G401 (cell line): ENCODE measurements around the gene PRLH. TPM values are rescaled to one million over a fixed set of nuclear protein-coding genes. Genes with fewer than 3 reads are reported as not detected.

Experiments
- DNase-seq: peaks from one replicate; pipeline ENCODE4 v3.0.0-alpha.2; 2015; ENCODE audit warnings: low spot score
- in situ Hi-C: cut with HindIII; loops from 2 replicates; pipeline ENCODE4 v1.10.0; 2016; ENCODE audit warnings: low sequenced_read_pairs, mixed read lengths
- total RNA-seq: library from RNA; depleted of rRNA; stranded (reverse); fragments of >200 nt; shearing (Covaris generic); gene quantifications from 2 replicates; pipeline ENCODE4 v1.2.3, GENCODE V29; 2014

Gene PRLH
- total RNA-seq, 1 experiment from 2014 or later = not detected

DNA sequence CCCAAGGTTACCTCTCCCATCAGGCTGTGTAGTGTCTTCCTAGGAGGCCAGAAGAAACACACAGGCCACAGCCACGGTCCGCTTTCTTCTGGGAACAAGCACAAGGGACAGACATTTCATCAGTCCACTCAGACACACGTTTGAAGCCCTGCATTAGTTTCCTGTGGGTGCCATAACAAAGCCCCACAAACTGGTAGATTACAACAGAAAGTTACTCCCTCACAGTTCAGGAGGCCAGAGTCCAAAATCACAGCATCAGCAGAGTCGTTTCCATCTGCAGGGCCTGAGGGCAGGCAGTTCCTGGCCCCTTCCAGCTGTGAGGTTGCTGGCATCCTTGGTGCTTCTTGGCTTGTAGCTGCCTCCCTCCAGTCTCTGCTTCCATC is 8.8 kb upstream of the PRLH start:
- in situ Hi-C loops = no loop called here
- DNase-seq = no peak

- in situ Hi-C loops = no loop called here
These were observed 7.3 kb upstream of the PRLH start for GRCh38 chr2:237558961-237559641.

DNA sequence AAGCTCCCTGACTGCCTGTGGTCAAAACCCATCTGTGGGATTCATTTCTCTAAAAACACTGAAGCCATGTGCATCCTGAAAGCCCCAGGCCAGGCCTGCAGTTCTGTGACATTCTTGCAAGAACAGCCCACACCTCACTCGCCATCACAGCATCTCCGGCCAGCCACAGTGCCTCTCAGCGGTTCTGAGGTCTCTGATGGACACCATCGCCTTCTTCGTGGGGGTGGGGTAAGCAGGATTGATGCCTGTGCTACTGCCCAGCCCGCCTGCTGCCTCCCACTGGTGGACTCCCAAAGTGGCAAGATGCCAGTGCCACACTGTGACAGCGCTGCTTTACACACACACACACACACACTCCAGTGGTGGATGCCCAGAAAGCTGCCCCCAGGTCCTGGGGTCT is 5.2 kb upstream of the PRLH start:
- in situ Hi-C loops = no loop called here
- DNase-seq = no peak

More at GRCh38 chr2:237558961-237559641, 7.3 kb upstream of the PRLH start:
- no peak for DNase-seq

GRCh38 chr2:237563816-237564215 is 2.6 kb upstream of the PRLH start:
- in situ Hi-C loops = no loop called here

GRCh38 chr2:237564526-237565131 is 1.7 kb upstream of the PRLH start:
- no peak for DNase-seq
- in situ Hi-C loops = no loop called here

More at GRCh38 chr2:237563816-237564215, 2.6 kb upstream of the PRLH start:
- DNase-seq = no peak

GRCh38 chr2:237565974-237566373 is 400 bp upstream of the PRLH start:
- DNase-seq = no peak
- in situ Hi-C loops = no loop called here

GRCh38 chr2:237567276-237568029 is 1.1 kb downstream of the PRLH start:
- in situ Hi-C loops = no loop called here
- DNase-seq = peak; percentile 9

DNA sequence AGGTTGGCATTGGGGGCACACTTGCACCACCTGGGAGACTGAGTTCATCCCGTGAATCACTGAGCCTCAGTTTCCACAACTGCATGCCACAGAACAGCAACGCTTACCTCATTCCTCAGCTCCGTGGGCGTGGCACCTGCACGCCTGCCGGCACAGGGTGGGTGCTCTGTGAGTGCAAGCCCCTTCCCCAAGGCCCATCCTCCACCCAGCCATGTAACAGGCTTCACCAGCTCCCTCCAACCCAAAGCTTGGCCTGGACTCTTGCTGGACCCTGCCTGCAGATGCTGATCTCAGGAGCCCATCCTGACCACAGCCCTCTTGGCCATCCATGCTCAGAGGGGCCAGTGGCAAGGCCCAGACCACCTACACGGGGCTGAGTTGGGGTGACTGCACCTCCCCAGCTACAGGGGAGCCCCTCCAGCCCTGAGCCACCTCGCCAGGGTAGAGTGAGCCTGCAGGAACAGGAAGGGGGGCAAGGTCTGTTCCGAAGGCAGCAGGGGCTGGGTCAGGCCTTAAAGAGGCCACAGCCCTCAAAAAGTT is 1.8 kb downstream of the PRLH start:
- in situ Hi-C loops = no loop called here
- no peak for DNase-seq

- no peak for DNase-seq
- in situ Hi-C loops = no loop called here
These were observed 2.7 kb downstream of the PRLH start for GRCh38 chr2:237569041-237569440.

- in situ Hi-C loops = no loop called here
- DNase-seq = no peak
These were observed 3.5 kb downstream of the PRLH start for GRCh38 chr2:237569896-237570295.

DNA sequence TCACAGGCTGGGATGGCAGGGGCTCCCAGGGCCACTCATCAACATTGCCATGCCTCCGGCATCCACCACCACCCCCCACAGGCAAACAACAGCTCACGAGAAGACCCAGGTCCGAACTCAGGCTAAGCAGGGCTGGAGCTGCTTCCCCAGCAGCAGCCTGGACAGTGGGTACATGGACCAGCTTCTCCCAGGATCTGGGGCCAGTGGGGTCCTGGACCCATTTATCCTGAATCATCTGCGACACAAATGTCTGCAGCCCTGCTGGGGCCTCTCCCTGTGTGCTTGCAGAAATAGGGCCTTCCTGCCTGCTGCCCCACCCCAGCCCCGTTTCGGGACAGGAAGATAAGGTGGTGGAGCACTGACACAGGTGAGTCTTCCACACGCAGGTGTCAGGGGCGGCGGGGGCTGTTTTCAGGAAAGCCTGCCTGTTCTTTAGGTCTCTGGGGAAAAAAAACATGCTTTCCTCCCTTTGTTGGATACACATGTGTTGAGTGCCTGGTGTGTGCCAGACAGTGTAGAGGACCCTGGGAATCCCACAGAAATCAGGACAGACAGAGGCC is 4.5 kb downstream of the PRLH start:
- in situ Hi-C loops = no loop called here
- no peak for DNase-seq

DNA sequence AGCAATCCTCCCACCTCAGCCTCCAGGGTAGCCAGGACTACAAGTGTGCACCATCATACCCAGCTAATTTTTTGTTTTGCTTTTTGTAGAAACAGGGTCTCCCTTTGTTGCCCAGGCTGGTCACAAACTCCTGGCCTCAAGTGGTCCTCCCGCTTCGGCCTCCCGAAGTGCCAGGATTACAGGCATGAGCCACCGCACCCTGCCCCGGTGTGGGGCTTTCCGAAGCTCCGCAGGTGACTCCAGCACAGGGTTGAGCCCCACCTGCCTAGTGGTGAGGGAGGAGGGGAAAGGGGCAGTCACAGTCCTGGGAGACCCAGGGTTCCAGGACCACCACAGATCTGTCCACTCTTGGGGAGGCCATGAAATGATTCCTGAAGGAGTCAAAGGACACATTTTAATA is 5.2 kb downstream of the PRLH start:
- in situ Hi-C loops = no loop called here
- DNase-seq = no peak

- in situ Hi-C loops = no loop called here
- DNase-seq = peak; percentile 82
These were observed 5.8 kb downstream of the PRLH start for GRCh38 chr2:237572021-237572741.

DNA sequence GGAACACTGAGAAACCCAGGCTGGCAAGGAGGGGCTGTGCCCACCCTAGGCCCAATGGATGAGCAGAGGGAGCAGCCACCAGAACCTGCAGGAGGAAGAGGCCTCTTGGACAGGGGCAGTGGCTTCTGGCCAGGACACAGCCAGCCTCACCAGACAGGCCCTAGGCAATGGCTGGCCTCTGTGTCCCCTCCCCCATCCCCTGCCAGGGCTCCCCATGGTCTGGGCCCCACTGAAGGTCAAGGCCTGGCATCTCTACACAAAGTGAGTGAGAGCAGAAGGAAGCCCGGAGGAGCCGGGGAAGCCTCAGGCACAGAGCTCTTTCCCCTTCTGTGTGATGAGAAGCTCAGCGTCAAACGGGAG is 6.3 kb downstream of the PRLH start:
- in situ Hi-C loops = no loop called here
- no peak for DNase-seq

DNA sequence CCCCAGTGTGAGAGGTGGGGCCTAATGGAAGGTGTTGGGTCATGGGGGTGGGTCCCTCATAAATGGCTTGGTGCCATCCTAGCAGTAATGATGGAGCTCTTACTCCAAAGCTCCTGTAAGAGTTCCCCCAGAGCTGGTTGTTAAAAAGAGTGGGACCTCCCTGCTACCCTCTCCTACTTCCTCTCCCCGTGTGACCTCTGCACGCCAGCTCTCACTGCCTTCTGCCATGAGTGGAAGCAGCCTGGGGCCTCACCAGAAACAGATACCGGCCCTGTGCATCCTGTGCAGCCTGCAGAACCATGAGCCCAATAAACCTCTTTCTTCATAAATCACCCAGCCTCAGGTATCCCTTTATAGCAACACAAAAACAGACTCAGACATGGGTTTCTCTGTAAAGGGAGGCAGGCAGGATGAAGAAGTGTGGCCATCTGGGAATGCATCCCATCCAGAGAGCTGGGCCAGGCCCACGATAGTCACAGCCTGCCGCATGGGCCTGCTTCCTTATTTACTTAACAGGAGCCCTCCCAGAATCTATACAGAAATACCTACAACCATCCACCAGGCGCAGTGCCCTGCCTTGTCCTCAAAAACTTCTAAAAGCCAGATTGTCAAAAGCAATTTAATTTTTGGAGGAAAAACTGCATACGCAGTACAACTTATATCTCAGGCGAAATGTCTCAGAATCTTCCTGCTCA is 7.5 kb downstream of the PRLH start:
- no peak for DNase-seq
- in situ Hi-C loops = no loop called here

GRCh38 chr2:237574467-237574866 is 8.1 kb downstream of the PRLH start:
- in situ Hi-C loops = no loop called here
- DNase-seq = no peak

DNA sequence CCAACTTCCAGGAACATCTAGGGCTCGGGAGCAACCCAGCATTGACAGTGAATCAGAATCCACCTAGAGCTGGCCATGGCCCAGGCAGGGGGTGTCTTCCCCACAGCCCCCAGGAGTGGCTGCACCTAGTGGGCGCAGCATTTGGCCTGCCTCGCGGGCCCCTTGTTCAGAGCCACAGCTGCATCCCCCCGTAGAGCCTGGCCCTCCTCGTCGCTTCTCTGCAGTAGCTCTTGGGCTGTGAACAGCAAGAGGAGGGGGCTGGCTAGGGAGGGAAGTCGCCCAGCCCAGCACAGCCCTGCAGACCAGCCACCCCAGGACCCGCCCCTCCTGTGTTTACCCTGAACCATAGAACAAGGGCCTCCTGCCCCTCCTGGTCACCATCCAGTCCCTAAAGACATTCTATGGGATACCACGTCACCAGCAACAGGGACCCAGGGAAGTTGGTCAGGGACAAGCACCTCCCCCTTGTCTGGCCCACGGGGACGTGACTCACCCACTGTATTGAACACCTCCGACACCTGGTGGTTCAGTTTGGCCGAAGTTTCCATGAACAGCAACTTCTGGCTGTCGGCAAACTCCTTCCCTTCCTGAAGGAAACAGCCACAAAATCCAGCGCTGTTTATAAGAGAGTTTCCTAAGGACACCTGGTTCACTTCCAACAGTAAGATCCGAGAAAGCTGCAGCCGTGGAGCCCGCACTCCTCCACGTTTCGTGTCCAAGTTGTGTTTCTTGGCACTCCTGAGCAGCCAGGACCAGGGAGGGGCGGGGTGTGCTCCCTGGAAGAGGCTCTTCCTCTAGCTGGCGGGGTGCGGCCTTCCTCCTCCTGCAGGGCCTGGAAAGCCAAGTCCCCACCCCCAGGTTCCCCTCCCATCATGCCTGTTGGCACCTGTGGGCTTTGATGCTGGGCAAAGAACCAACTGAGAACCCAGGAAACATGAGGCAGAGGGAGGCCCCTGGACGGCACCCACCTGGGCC is 8.8 kb downstream of the PRLH start:
- no peak for DNase-seq
- in situ Hi-C loops = no loop called here
